Cardiac fibroblast (primary cell): ENCODE measurements around the gene PTEN.
"Not testable (repeated sequence)": the region's sequence is repeated elsewhere in the genome, so short reads cannot be mapped to it uniquely, and the experiment has no call there.

Experiments used
- DNase-seq, 2 donors: peaks; one replicate each; pipeline versions ENCODE4 v3.0.0 to v3.0.0-alpha.2; 2010; ENCODE audit warnings: low read depth in 2 of 2
- H3K4me3 ChIP-seq, 2 donors: replicated peaks in 1 of 2; 1 replicate in 1 of 2; 2 replicates in 1 of 2; pipeline ENCODE4 v1.5.1; 2011; ENCODE audit warnings: low read depth in 2 of 2, low read length in 2 of 2, mild to moderate bottlenecking in 2 of 2, moderate library complexity in 1 of 2
- TF ChIP-seq, protein P1 (sequence below): IDR thresholded peaks from one replicate; pipeline ENCODE4 v1.5.1; 2011; ENCODE audit warnings: low read depth, mild to moderate bottlenecking, low read length, inconsistent platforms

PTEN gene

GRCh38 chr10:87882555-87883294 is 19.3 kb downstream of the PTEN start:
- TF ChIP-seq, protein P1, sequence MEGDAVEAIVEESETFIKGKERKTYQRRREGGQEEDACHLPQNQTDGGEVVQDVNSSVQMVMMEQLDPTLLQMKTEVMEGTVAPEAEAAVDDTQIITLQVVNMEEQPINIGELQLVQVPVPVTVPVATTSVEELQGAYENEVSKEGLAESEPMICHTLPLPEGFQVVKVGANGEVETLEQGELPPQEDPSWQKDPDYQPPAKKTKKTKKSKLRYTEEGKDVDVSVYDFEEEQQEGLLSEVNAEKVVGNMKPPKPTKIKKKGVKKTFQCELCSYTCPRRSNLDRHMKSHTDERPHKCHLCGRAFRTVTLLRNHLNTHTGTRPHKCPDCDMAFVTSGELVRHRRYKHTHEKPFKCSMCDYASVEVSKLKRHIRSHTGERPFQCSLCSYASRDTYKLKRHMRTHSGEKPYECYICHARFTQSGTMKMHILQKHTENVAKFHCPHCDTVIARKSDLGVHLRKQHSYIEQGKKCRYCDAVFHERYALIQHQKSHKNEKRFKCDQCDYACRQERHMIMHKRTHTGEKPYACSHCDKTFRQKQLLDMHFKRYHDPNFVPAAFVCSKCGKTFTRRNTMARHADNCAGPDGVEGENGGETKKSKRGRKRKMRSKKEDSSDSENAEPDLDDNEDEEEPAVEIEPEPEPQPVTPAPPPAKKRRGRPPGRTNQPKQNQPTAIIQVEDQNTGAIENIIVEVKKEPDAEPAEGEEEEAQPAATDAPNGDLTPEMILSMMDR: no peak
- DNase-seq: no peak
- H3K4me3 ChIP-seq: no peak overlapping the region

DNA sequence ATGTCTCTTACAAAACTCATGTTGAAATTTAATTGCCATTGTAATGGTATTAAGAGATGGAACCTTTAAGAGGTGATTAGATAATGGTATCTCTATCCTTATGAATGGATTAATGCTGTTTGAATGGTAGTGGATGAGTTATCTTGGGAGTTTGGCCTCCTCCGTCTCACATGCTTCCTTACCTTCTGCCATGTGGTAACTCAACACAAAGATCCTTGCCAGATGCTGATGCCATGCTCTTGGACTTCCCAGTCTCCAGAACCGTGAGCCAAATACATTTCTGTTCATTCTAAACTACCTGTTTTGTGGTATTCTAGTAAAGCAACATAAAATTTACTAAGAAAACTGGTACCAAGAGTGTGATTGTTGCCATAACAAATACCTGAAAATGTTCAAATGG is 23.2 kb downstream of the PTEN start:
- TF ChIP-seq, protein P1: no peak
- no peak overlapping the region for H3K4me3 ChIP-seq
- no peak for DNase-seq

GRCh38 chr10:87887146-87887545 is 23.7 kb downstream of the PTEN start:
- TF ChIP-seq, protein P1: no peak
- DNase-seq: no peak
- no peak overlapping the region for H3K4me3 ChIP-seq

GRCh38 chr10:87887548-87888289 is 24.3 kb downstream of the PTEN start:
- H3K4me3 ChIP-seq: no peak overlapping the region
- TF ChIP-seq, protein P1: no peak
- no peak for DNase-seq

DNA sequence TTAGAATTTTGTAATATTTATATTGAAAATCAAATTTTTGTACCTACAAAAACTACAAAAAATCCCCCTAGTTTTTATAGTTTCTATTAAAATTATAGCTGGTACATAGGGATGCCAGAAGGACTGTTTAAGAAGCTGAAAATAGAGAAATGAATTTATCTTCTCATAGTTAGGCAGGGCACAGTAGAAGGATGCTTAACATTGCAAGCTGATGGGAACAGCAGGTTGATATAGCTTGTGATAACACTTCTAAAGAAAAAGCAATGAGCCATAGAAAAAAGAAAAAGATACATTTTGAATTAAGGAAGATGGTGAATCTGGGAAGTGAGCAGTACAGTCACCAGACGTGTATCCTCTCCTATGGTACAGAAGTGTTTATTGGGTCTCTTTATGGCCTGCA is 32.0 kb downstream of the PTEN start:
- TF ChIP-seq, protein P1: no peak
- DNase-seq: no peak
- no peak overlapping the region for H3K4me3 ChIP-seq

GRCh38 chr10:87896216-87896615 is 32.8 kb downstream of the PTEN start:
- no peak overlapping the region for H3K4me3 ChIP-seq
- TF ChIP-seq, protein P1: no peak
- no peak for DNase-seq

GRCh38 chr10:87897957-87898356 is 34.5 kb downstream of the PTEN start:
- not testable (repeated sequence) for DNase-seq, H3K4me3 ChIP-seq

DNA sequence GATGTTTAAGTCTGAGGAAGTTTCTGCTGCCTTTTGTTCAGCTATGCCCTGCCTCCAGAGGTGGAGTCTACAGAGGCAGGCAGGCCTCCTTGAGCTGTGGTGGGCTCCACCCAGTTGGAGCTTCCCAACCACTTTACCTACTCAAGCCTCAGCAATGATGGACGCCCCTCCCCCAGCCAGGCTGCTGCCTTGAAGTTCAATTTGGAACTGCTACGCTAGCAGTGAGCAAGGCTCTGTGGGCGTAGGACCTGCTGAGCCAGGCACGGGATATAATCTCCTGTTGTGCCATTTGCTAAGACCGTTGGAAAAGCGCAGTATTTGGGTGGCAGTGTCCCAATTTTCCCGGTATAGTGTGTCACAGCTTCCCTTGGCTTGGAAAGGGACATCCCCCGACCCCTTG is 40.0 kb downstream of the PTEN start:
- H3K4me3 ChIP-seq, DNase-seq: not testable (repeated sequence)
